Measurements from ENCODE around the gene MELK.

Gene MELK

GRCh38 chr9:36665921-36666431, 93.3 kb downstream of the MELK start:
- DNase-seq = no peak

- no peak for DNase-seq
Observed at GRCh38 chr9:36671561-36671960, 98.9 kb downstream of the MELK start.

GRCh38 chr9:36676091-36676490, 103.4 kb downstream of the MELK start:
- no peak for DNase-seq

- no peak for DNase-seq
Observed at GRCh38 chr9:36676778-36677485, 104.2 kb downstream of the MELK start.

GRCh38 chr9:36677611-36678010, 104.9 kb downstream of the MELK start:
- DNase-seq = no peak

- DNase-seq = no peak
Observed at GRCh38 chr9:36679710-36680109, 107.0 kb downstream of the MELK start.

GRCh38 chr9:36686471-36686870, 113.8 kb downstream of the MELK start:
- no peak for DNase-seq

- no peak for DNase-seq
Observed at GRCh38 chr9:36690412-36691168, 117.9 kb downstream of the MELK start.

- no peak for DNase-seq
Observed at GRCh38 chr9:36691671-36692070, 119.0 kb downstream of the MELK start.

- no peak for DNase-seq
Observed at GRCh38 chr9:36698984-36699383, 126.3 kb downstream of the MELK start.

GRCh38 chr9:36704148-36704547, 131.5 kb downstream of the MELK start:
- no peak for DNase-seq

GRCh38 chr9:36713515-36714490, 141.1 kb downstream of the MELK start:
- no peak for DNase-seq

- no peak for DNase-seq
Observed at GRCh38 chr9:36716496-36716895, 143.8 kb downstream of the MELK start.

GRCh38 chr9:36717276-36717675, 144.6 kb downstream of the MELK start:
- no peak for DNase-seq

GRCh38 chr9:36718612-36719011, 145.9 kb downstream of the MELK start:
- DNase-seq = no peak

- DNase-seq = no peak
Observed at GRCh38 chr9:36720043-36720442, 147.3 kb downstream of the MELK start.

GRCh38 chr9:36721846-36722588, 149.3 kb downstream of the MELK start:
- peak in 2 of 58 donors; percentile 1 to 4 for DNase-seq

GRCh38 chr9:36725777-36726356, 153.2 kb downstream of the MELK start:
- DNase-seq = no peak
